ENCODE results near the gene CHAC1.

GRCh38 chr15:40955141-40955903 is 2.1 kb downstream of the CHAC1 start:
- TF ChIP-seq TAF1 (IDR thresholded peaks at IDR 0.05; ENCODE audit: low read depth) (no peak), CTCF (IDR thresholded peaks at IDR 0.05; ENCODE audit: poor library complexity, severe bottlenecking) (no peak), POLR2AphosphoS5 (IDR thresholded peaks at IDR 0.05) (no peak), EP300 (conservative IDR thresholded peaks at IDR 0.05; ENCODE audit: poor library complexity, severe bottlenecking) (no peak), REST (IDR thresholded peaks at IDR 0.05; ENCODE audit: borderline replicate concordance) (no peak)

All from neural cell (in vitro differentiated cells).